Fibroblast of lung (primary cell): ENCODE data around the gene SLC25A24.

ENCODE experiments used
- CTCF ChIP-seq, 2 donors: IDR thresholded peaks in 1 of 2; conservative IDR thresholded peaks in 1 of 2; 1 replicate in 1 of 2; 2 replicates in 1 of 2; pipeline ENCODE4 v1.5.1; 2011 to 2012; ENCODE audit warnings: low read length in 2 of 2, control low read depth in 1 of 2, inconsistent platforms in 1 of 2, low read depth in 1 of 2, mild to moderate bottlenecking in 1 of 2
- EZH2 ChIP-seq: IDR thresholded peaks from 2 replicates; pipeline ENCODE4 v1.5.1; 2012; ENCODE audit warnings: low read length, control low read depth, mild to moderate bottlenecking; ENCODE audit errors: missing control alignments

- no peak for TF ChIP-seq CTCF (conservative IDR thresholded peaks at IDR 0.05 in 1 of 2, IDR thresholded peaks at IDR 0.05 in 1 of 2; ENCODE audit: low read depth in 1 of 2, low read length in 2 of 2)
- no peak for TF ChIP-seq EZH2
Observed at GRCh38 chr1:108100148-108100547, 100.0 kb downstream of the SLC25A24 start.
